NCI-H526 (cell line): ENCODE data around the gene MCF2L2.
"Not testable (repeated sequence)": the region's sequence is repeated elsewhere in the genome, so short reads cannot be mapped to it uniquely, and the experiment has no call there.

ENCODE experiments used
- DNase-seq, 2 experiments: peaks; one replicate each; lab custom pipeline; 2025; lab: John Stamatoyannopoulos, UW

Gene MCF2L2

GRCh38 chr3:183208260-183208659, 220.2 kb downstream of the MCF2L2 start:
- no peak for DNase-seq

DNA sequence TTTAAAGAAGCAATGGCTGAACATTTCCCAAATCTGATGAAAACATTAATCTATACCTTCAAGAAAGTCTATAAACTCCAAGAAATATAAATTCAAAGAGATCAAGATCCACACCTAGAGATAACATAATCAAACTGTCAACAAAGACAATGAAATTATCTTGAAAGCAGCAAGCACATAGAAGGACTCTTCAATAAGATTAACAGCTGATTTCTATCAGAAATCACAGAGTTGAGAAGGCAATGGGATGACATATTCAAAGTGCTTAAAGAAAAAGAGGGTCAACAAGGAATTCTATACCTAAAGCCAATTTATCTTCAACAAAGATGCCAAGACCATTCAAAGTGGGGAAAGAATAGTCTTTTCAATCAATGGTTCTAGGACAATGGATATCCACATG, 224.7 kb downstream of the MCF2L2 start:
- DNase-seq: no peak

DNA sequence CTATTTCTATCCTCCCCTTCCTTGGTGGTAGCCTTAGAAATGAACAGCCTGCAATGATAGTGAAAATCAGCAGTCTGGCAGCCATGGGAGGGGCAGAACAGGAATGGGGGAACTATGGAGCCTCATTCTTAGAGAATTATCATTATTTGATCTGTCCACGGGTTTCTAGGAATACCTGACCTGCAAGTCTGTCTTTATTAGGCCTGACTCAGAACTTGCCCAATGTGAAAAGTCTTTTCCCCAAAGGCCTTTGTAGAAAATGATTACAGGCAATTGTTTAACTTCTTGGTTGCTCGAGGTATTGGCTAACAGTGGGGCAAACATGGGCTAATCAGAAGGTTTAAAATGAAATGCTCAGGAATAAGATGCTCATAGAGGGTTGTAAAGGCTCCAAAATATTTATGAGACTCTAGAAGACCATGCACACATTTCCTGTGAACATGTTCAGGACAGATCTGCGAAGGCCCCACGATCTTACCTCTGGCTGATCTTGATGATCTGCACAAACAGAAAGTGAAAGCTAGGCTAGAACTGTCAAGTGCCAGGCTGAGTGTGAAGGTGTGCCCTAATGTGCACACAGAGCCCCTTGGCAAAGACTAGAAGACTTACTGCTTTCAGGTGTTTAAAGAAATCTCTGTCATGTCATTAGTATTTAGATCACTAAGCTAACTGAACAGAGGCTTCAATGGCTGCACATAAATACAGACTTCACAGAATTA, 226.3 kb downstream of the MCF2L2 start:
- no peak for DNase-seq

DNA sequence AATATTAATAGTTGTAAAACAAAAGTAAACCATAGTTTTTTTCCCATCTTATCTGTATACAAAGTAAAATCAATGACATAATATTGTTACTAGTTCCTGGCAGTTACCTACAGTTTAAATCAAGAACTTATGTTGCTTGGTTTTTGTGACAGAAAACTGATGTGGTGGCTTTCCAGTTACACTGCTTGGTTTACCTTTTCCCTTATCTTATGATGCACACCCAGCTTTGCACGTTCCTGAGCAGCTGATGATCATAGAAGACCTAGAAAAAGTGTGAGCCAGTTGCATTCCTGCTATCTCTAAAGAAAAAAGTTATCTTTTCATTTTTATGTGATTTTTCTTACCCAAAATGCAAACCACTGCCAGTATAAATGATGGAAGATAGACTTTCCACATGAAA, 229.5 kb downstream of the MCF2L2 start:
- no peak for DNase-seq

DNA sequence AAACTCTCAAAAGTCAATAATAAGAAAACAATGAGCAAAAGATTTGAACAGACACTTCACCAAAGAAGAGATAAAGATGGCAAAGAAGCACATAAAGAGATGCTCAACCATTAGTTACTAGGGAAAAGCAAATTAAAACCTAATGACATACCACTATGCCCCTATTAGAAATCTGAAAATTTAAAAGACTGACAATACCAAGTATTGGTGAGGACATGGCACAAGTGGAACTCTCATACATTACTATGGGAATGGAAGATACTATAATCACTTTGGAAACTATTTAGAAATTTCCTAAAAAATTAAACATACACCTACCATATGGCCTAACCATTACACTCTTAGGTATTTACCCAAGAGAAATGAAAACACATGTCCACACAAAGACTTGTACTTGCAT, 230.7 kb downstream of the MCF2L2 start:
- DNase-seq: no peak

- DNase-seq: no peak
These were observed 233.2 kb downstream of the MCF2L2 start for GRCh38 chr3:183195266-183195665.

DNA sequence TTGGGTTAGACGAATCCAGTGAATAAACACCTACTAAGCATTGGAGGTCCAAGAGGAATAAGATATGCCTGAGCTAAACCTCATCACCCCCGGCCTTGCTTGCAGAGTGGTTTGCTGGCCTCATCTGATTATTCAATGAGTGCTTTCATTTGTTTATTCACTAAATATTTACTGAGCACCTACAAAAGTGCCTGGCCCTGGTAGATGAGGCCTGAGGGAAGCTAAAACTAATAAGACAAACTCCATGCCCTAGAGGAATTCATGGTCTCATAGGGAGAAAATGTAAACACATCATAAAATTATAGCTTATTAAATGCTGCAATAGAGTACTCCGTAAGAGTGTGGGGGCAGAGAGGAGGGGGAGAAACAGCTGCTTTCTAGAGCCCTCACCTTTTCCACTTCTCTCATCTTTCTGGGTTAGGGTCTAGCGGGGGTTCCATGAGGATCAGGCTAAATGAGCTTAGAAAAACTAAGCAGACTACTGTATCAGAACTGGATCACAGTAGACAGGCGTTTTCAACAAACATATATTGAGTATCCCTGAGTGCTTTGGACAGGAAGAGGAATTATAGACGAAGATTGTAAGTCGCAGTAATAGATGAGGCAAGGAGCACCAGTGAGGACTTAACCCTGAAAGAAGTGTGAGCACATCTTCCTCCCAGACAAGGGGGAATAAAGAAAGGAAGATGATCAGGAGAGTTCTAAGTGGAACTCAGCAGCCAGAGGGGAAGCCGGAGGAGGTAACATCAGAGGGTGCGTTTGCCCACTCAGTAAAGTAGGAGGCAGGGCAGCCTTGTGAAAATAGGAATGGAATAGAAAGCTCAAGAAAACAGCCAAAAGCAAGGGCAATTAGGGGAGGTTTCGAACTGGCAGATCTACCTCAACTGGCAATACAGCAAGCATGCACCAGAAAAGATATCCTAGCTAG, 234.4 kb downstream of the MCF2L2 start:
- DNase-seq: peak; percentile 80 to 84

GRCh38 chr3:183192650-183193300, 235.6 kb downstream of the MCF2L2 start:
- DNase-seq: no peak

- no peak for DNase-seq
These were observed 238.8 kb downstream of the MCF2L2 start for GRCh38 chr3:183189641-183190040.

DNA sequence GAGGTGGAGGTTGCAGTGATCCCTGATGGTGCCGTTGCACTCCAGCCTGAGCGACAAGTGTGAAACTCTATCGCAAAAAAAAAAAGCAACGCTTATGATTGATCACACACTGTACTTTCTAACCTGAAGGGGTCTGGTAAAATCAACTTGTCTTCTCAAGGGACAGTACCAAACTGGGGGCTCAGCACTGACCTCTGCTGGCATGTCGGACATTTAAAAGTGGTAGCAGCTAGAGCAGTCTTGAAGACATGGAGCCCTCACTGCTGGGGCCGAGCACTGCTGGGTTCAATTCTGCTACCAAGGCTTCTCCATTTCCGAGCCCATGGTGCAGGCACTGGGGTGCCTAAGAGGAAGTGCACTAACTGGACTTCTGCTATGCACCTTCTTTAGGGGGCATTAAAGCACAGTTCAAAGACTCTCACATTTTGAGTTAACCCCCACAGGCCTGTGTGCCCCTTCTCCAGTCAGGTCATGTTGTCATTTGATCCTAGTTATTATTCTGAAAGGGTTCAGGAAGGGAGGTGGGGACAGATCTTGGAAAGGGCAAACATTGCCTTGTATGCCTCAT, 239.4 kb downstream of the MCF2L2 start:
- peak; percentile 30 to 59 for DNase-seq

GRCh38 chr3:183185696-183186095, 242.7 kb downstream of the MCF2L2 start:
- no peak for DNase-seq

DNA sequence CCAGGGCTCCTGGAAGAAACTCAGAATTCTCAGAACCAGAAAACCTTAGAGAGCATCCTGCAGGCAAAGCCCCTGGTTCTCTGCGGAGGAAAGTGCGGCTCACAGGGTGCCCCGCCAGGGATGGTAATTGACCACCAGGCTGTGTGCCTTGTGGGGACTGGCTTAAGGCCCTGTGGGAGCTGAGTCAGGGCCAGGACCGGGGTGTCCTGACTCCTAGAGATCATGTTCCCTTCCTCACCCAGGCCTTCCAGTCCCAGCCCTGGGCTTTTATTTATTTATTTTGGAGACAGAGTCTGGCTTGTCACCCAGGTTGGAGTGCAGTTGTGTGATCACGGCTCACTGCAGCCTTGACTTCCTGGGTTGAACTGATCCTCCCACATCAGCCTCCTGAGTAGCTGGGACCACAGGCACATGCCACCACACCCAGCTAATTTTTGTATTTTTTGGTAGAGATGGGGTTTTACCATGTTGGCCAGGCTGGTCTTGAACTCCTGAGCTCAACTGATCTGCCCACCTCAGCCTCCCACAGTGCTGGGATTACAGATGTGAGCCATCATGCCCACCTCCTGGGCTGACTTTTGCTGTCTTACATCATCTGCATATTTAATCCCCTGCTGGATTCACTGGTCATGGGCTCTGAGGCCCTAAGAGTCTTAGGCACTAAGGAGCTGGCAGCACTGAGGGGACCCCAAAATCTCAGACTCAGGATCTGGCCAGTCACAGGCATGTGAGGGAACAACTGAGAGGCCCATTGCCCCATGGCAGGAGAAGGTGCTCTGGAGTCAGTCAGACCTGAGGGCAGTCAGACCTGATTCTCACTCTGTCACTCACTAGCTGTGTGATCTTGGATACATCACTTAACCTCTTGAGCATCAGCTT, 245.4 kb downstream of the MCF2L2 start:
- peak in 1 of 2 experiments; percentile 45 for DNase-seq

- peak in 1 of 2 experiments; percentile 95 for DNase-seq
These were observed 246.3 kb downstream of the MCF2L2 start for GRCh38 chr3:183182073-183182472.

DNA sequence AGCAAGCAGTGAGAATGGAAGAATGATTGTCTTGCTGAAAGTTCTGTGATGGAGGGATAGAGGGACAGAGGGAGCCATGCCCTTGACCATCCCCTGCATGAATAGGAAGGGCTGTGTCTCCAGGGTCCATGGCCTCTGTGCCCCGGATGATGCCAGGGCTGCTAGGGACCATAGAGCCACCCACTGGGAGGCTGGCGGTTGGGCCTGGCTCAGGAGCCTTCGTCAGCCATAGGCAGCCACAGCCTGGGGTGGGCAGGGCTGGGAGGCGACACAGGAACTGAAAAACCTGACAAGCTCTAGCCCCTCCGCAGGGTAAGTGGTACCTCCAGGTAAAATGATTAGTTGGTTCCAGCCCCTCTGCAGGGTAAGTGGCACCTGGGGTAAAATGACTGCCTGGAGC, 246.8 kb downstream of the MCF2L2 start:
- DNase-seq: peak in 1 of 2 experiments; percentile 53

GRCh38 chr3:183180784-183181295, 247.6 kb downstream of the MCF2L2 start:
- DNase-seq: no peak

DNA sequence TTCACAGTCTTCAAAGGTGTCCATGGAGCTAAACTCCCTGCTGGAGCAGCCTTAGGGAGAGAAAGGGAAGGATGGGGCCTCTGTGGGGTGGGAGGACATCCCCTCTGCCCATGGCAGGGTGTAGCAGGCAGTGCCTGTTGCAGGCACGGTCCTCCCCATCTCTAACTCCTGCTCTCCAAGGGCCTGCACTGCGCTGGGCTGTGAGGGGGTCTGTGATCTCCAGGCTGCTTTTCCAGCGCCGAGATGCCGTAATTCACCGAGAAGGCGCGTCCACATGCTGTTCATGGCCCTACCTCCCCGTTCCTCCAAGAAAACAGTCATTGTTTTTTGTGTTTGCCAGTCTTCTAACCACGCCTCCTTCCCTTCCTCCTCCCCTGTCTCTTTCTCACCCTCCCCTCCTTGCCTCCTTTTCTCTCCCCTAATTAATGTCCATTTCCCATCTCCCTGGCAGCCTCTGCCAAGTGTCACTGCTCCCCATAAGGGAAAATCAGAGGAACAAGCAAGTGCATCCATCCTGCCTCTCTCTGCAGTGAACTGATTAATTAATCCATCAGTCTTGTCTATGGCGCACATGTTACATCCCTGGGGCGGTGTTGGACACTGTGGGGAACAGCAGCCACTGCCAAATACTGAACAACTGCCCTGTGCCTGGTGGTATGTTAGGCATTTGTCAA, 248.2 kb downstream of the MCF2L2 start:
- DNase-seq: peak in 1 of 2 experiments; percentile 17

DNA sequence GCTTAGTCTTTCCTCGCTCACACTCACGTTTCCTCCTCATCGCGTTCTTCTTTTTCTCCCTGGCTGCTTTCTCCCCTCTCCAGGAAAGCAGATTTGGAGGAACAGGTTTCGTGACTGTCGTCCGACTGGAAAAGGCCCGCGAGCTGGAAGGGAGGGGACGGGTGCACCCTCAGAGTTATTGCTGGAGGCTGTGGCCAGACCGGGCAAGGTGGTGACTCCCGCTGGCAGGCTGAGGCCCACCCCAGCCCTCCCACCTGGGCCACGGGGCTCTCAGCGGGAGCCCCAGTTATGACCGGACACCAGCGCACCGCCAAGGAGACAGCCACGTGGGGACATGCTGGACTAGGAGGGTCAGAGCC, 248.9 kb downstream of the MCF2L2 start:
- DNase-seq: not testable (repeated sequence)

DNA sequence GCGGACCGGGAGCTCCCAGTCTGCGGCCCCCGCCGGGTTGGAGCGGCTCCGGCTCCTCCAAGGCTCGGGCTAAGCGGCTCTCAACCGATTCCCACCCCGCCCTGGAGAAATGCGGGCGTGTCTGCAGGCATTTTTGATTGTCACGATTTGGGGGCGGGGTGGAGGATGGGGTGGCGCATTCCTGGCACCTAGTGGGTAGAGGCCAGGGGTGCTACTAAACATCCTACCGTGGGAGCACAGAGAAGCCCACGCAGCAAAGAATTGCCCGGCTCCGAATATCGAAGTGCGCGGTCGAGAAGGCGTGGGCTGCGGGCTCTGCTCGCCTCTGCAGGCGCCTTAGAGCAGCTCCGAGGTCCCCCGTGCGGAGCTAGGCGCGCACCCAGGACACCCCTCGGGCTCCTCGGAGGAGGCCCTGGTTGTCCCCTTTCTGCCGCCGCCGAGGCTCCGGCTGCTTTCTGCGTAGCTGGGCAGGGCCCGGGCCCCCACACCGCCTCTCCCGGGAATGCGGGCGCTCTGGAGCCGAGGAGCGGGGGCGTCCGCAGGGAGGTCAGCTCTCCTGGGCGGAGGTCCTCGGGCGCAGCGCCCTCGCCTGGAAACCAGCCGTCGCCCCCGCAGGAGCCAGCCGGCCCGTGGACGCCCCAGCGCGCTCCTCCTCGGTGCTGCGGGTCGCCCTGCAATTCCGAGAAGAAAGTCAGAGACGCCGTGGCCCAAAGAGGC, 249.4 kb downstream of the MCF2L2 start:
- DNase-seq: peak; percentile 42 to 90

GRCh38 chr3:183178512-183178832, 249.9 kb downstream of the MCF2L2 start:
- DNase-seq: no peak

DNA sequence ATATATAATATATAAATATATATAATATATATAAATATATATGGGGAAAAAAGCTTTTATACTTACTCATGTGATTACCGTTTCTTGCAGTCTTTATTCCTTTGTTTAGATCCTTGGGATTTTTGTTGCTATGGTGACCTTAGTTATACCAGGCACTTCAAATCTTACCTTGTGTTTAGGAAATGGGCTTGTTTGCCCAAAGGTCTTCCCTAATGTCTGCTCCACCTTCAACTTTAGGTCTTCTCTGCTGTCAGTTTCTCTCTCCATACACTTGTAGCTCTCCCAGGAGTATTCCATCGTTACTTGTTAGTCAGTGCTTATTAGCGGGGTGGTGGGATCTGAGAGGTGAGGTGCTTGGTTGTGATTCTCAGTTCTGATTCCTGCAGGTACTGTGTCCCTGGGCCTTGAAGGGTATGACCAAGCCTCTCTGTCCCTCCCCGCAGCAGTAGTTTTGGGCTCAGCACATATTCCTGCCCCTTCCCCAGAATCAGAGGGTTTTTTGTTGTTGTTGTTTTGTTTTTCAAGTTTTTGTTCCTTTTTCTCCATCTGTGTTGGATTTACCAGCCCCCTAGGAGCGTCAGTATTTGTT, 256.3 kb downstream of the MCF2L2 start:
- DNase-seq: peak in 1 of 2 experiments; percentile 39
